Measurements from ENCODE around the gene ITGB8.

The ITGB8 gene

GRCh38 chr7:20310963-20311742 lies 19.5 kb upstream of the ITGB8 start:
- DNase-seq: no peak

- DNase-seq: no peak
These were observed 19.0 kb upstream of the ITGB8 start for GRCh38 chr7:20311743-20312042.

GRCh38 chr7:20312562-20312961 lies 18.1 kb upstream of the ITGB8 start:
- no peak for DNase-seq

GRCh38 chr7:20313626-20314025 lies 17.1 kb upstream of the ITGB8 start:
- DNase-seq: no peak

- DNase-seq: no peak
These were observed 16.5 kb upstream of the ITGB8 start for GRCh38 chr7:20314198-20314597.

GRCh38 chr7:20316706-20317105 lies 14.0 kb upstream of the ITGB8 start:
- DNase-seq: no peak

GRCh38 chr7:20317413-20317812 lies 13.3 kb upstream of the ITGB8 start:
- DNase-seq: no peak

GRCh38 chr7:20318933-20319332 lies 11.8 kb upstream of the ITGB8 start:
- DNase-seq: no peak

GRCh38 chr7:20320322-20320721 lies 10.4 kb upstream of the ITGB8 start:
- DNase-seq: no peak

- no peak for DNase-seq
These were observed 9.9 kb upstream of the ITGB8 start for GRCh38 chr7:20320786-20321185.

GRCh38 chr7:20323595-20323994 lies 7.1 kb upstream of the ITGB8 start:
- no peak for DNase-seq

GRCh38 chr7:20326342-20326741 lies 4.4 kb upstream of the ITGB8 start:
- DNase-seq: no peak

- DNase-seq: no peak
These were observed 3.6 kb upstream of the ITGB8 start for GRCh38 chr7:20327055-20327454.

- DNase-seq: no peak
These were observed 2.7 kb upstream of the ITGB8 start for GRCh38 chr7:20328027-20328426.

- DNase-seq: no peak
These were observed 2.0 kb upstream of the ITGB8 start for GRCh38 chr7:20328692-20329091.

- DNase-seq: no peak
These were observed 1.1 kb upstream of the ITGB8 start for GRCh38 chr7:20329389-20330238.

- peak in 1 of 2 experiments; percentile 18 for DNase-seq
These were observed 519 bp downstream of the ITGB8 start for GRCh38 chr7:20330928-20331909.

GRCh38 chr7:20331910-20332813 lies 1.5 kb downstream of the ITGB8 start:
- DNase-seq: no peak

- DNase-seq: no peak
These were observed 7.6 kb downstream of the ITGB8 start for GRCh38 chr7:20338285-20338684.

GRCh38 chr7:20340839-20341238 lies 10.1 kb downstream of the ITGB8 start:
- DNase-seq: no peak

- no peak for DNase-seq
These were observed 12.5 kb downstream of the ITGB8 start for GRCh38 chr7:20343205-20343604.

- no peak for DNase-seq
These were observed 13.2 kb downstream of the ITGB8 start for GRCh38 chr7:20343941-20344340.

Data from stimulated activated CD4-positive, alpha-beta T cell treated with anti-CD3 and anti-CD28 coated beads, Interleukin-4, amount 100 ng/mL, for 4 hours (primary cell).